ENCODE measurements around the gene DRGX. TPM values are rescaled to one million over a fixed set of nuclear protein-coding genes. Genes with fewer than 3 reads are reported as not detected.
A peak's percentile ranks its signal among the peaks of the same experiment; 100 is the strongest.

The DRGX gene
- total RNA-seq, 1 experiment from 2014 or later = not detected

DNA sequence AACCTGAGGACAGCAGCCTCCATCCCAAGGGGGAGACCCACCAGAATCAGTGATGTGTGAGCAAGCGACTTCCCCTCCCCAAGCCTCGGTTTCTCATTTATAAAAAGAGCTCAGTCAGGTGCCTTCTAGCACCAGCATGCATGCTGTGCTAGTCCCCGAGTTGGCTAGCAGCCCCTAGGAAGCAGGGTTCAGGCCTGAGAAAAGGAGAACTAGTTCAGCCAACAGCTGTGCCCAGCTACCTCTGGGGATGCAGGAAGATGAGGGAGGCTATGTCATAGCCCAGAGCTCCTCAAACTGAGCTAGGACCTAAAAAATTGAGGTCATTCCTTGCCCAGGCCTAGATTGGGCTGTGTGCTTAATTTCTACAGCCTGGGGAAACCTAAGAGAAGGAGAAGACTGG lies 13.7 kb downstream of the DRGX start:
- DNase-seq (ENCODE audit: low read depth) = no peak

DNA sequence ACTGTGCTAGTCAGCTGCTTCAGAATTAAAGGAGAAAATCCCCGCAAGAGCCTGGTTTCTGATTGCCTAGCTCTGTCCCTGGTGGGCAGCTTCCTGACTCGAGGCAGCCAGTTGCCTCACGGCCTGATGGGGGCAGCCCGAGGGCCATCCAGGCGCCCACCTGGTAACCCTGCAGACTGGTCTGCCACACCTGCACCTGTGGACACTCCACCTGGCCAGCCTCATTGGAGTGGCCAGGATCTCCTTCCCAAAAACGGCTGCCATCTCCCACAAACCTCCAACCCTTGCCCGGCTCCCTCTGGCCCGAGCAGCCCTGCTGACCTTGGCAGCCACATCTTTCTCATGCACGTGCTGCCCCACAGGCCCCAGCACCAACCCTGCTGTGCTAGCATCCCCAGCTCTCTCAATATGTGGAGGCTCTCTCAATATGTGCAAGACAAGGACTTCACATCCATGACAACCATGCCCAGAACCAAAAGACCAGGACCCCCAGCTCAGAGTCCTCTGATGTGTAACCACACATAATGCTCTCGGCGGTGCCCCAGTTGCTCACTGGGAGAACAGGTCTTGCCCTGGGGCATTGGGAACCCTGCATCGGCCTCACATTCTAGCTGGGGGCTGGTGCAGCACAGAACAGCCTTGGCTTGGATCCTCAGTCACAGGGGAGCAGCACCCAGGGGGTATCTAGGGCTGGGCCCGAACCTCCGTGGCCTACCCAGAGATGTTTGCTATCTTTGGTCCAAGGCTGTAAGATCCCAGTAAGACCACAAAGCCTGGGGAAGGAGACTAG lies 14.6 kb downstream of the DRGX start:
- DNase-seq (ENCODE audit: low read depth) = no peak

DNA sequence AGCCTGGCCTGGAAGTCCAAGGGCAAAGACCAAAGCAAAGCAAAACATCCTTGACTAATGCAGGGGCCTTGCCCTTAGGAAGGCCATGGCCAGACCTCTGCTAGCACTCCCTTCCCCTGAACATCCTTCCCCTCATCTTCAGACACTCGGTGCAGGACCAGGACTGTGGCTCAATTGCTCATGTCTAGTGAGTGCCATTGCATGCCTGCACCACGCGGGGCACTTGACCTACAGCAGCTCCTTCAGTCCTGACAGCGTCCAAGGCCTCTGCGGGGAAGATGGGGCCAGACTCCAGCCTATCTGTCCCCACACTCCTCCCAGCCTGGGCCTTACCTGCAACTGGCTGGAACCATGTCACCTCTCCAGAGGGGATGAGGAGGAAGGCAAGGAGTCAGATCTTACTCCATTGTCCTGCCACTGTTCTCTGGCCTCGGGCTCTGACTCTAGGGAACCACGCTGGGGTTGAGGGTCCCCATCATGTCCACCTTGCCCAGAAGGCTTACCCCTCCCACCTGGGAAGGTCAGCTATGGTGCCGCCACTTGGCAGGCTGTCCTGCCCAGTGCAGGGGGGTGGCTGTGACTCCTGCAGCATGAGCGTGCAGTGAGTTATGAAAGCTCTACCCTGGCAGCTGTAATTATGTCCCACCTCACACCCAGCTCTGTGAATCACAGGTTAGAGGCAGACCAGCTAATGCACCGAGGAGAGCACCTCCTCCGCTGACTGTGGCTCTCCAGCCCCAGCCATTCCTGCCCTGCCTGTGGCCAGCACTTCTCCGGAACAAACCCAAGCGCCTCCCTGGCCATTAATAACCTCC lies 16.1 kb downstream of the DRGX start:
- peak; percentile 17 for DNase-seq (ENCODE audit: low read depth)

DNA sequence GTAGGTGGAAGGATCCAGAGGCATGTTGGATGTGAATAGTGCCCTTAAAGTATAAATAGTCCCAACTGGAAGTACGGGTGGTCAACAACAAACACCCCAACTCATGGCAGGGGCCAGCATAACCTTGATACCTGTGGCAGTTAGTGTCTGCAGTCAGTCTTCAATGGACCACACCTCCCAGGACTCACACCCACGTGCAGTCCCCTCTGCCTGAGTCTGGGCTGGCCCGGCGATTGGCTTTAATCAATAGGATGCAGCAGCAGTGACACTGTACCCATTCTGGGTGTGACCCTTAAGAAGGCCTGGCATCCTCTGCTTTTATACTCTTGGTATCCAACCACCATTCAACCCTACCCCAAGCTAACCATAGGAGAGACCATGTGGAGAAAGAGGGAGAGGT lies 18.6 kb downstream of the DRGX start:
- DNase-seq (ENCODE audit: low read depth) = no peak

DNA sequence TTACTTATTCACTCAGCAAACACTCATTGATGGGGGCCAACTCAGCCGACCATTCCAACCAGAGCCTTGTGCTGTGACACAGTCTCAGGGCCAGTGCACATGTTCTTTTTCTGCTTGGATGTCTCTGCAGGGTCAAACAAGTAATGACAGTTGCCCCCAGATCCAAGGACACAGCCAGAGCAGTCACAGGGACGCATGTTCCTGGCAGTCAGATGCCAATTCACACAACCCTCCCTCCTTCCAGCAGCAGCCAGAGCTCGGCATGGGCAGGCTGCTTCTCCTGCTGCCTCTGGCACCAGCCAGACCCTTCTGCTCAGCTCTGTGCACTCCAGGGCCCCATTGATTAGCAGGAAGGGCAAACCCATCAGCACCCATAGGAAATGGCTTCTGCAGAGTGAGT lies 20.3 kb downstream of the DRGX start:
- DNase-seq (ENCODE audit: low read depth) = no peak

DNA sequence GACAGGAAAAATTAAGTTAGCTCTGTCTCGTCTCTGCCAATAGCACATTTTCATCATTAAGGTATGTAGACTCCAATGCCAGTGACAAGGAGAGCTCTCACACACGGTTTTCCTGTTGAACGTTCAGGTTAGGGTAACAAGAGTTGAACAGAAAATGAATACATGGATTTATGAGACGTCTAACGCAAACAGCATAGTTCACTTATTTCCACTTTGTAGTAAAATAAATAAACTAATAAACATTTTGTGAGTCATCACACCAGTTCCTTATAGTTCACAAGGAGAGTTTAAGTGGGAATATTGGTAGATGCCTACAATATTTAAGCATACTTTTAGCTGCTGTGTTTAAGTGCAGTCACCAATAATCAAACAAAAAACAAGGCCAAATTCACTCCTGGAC lies 21.1 kb downstream of the DRGX start:
- no peak for DNase-seq (ENCODE audit: low read depth)

DNA sequence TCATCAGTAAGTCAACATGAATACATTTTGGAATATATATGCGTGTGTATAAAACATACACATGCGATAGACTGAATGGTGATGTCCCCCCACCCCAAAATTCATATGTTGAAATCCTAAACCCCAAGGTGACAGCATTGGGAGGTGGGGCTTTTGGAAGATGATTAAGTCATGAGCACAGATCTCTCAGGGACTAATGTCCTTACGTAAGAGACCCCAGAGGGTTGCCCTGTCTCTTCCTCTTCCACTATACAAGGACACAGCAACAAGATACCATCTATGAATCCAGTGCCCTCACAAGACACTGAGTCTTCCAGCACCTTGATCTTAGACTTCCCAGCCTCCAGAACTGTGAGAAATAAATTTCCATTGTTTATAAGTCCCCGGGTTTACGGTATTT lies 22.5 kb downstream of the DRGX start:
- no peak for DNase-seq (ENCODE audit: low read depth)

DNA sequence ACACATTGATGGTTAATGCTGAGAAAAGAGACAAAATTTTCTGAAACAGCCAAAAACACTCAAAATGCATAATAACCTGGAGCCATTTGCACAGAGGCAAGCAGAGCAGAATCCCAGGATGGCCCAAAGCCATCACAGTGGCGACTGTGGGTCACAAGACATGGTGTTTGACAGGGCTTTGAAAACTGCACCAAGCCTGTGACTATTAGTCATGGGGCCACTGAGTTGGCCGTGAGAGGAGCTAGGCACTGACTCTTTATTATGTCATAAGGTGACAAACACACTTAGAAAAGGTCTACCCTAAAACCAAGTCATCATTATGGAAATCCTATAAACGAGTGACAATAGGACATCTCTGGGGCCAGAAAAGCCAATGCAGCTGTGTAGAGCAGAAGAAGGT lies 23.9 kb downstream of the DRGX start:
- DNase-seq (ENCODE audit: low read depth) = no peak

DNA sequence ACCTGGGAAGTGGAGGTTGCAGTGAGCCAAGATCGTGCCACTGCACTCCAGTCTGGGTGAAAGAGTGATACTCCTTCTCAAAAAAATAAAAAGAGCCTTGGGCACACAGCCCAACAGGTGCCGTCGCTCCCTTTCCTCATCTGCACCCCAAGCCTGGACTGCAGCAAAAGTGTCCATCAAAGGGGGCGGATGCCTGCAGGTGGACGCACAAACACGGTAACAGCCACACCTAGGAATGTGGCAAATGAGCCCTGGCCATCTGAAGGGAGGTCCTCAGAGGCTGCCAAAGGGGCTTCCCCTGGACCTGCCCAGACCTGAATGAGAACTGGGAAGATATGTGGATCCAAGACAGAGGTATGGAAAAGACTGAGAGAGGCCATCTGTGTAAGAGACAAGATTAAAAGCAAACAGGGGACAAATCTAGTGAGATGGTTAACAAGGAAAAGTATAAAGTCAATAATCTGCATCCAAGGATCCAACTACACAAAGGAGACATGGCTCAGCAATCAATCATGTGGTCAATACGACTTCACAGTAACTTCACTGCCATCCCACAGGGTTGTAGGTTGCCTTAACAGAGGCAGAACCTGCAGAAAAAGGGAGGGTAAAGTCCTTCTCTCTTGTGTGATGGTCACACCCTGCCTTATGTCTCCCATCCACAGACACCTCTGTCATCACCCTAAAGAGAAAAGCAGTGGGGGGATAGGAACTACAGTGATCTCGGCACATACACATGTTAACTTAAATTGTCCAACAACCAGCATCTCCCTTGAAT lies 25.4 kb downstream of the DRGX start:
- DNase-seq (ENCODE audit: low read depth) = no peak

DNA sequence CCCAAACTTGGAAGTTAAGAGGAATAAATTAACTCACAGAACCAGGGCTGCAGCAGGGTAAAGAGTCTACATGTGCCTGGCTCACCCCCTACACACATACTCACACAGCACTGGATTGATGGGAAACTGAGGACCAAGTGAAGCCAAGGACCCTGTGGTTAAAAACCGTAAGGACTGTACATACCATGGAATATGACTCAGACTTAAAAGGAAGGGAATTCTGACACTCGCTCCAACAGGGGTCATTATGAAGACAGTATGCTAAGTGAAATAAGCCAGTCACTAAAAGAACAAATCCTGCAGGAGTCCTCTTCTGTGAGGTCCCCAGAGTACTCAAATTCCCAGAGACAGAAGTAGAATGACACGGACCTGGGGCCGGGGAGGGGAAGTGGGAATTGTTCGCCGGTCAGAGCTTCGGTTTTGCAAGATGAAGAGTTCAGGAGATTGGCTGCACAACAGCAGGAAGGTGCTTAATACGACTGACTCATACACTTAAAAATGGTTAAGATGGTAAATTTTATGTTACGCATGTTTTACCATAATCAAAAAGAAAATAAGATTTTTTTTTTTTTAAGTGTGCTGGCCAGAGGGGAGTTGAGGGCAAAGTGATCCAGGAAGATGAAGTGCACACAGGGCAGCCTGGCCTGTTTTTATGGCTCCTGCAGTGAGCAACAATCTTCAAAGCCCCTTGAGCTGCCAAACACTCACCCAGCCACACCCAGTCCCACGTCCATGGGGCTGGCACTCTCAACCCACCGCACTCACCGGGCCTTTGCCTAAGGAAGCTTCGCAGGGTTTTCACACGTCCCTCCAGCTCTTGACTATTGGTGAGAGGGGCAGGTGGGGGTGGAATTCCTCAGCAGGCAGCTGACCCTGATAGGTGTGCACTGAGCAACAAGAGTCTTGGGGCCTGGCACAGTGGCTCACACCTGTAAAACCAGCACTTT lies 26.4 kb downstream of the DRGX start:
- DNase-seq (ENCODE audit: low read depth) = peak; percentile 29

DNA sequence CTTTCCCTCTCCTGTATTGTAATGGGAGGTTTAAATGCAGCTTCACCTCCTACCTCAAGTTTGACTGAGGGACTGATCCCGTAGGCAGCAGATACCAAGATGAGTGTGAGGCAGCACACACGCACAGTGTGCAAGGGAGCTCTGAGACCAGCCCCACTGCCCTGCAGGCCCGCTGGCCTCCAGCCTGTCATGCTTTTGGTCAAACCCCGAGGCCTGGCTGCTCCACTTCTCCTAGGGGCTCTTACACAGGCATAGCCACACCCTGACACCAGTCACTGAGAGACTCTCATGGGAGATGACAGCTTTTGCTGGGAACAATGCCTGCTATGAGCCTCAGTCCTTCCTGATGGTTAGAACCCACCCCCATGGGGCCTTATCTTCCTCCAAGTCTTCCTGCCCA lies 27.6 kb downstream of the DRGX start:
- DNase-seq (ENCODE audit: low read depth) = no peak

DNA sequence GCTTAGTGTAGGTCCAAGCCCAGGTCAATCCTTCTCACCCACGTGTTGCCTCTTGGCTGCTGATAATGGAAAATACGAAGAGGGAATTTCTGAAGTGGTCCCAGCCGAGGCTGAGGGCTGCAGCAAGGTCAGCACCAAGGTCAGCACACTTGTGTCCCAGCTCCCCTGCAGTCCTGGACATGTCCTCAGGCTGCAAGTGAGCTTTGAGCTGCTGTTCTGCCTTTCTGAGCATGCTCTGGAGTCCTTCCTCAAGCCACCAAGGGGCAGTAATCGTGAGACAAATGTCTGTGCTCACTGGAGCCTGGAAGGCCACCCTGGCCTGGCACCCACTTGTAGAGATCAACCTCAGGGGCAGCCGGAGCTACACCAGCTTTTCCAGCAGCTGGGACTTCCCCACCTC lies 28.3 kb downstream of the DRGX start:
- no peak for DNase-seq (ENCODE audit: low read depth)

DNA sequence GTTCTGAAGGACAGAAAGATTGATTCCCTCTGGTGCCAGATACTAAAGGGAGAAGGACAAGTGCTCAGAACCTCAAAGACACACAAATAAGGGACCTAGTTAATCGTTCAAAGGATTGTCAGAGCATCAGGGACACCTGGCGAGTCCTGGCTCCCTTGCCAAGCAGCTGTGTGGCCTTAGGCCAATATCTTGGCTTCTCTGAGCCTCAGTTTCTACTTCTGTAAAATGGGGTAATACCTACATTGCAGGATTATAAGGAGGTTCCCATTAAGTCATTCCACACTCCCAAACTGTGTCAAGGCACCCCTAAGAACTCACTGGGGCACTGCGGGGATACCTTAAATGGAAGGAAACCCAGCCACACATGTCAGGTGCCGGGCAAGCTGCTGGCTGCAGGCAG lies 29.4 kb downstream of the DRGX start:
- DNase-seq (ENCODE audit: low read depth) = no peak

DNA sequence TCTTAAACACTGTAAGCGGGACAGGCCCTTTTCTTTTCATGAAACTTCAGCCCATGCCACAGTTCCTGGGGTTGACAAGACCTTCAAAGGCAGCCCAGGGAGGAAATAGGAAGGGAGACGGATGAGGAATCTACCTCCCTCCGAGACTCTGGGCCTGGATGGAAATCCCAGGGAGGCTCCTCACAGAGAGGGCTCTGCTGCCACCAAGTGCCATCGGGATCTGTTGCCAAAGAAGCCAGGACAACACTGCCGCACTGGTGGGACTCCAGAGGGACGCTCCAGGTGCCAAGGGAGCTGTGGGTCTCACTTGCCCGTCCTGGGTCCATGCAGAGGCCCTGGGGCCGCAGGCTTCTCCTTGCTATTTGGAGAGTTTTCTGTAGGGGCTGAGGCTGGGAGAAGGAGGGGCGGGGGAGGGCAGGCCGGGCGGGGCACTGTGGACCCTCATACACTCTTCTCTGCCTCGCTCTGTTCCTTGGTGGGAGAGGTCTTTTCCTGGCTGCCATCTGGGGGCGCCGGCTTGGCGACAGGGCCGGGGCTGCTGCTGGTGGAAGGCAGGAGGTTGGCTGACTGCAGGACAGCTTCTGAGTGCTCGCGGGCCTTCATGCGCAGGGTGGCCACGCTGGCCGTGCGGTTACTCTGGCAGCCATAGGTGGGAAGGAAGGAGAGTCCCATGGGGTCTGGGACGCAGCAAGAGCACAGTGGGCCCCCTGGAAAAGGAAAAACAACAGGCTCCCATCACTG lies 30.0 kb downstream of the DRGX start:
- no peak for DNase-seq (ENCODE audit: low read depth)

DNA sequence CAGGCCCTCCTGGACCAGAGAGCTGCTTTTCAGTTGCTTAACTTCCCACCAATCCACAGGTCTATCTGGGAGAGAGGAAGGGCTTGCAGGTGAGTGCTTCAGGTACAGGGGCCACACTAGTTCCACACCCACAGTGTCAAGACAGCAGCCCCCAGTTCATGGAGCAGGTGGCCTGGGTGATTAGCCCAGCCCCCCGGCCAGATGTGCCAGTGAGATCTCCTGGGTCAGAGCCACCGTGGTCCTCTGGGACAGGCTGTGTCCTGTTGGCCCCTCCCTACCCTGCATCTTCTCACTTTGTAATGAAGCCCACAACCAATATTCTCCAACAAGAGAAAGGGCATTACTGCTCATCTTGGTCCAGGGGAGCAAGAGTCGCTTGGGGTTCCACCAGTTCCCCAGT lies 30.6 kb downstream of the DRGX start:
- no peak for DNase-seq (ENCODE audit: low read depth)

DNA sequence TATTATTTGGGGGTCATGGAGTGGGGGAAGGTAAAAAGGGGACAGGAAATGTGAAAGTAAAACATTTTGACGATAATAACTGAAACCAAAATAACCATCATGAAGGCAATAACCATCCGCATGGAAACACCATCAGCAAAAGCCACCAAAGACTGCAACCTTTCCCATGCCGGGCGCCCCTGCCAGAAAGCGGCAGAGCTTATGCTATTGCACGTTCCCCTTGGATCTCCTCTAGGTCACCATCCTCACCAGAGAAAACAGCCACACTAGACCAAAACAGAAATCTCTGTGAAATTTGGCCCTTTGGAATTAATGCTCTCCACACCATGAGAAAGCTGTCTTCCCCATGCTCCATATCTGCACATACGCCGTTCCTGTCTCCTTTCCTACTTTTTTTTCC lies 31.1 kb downstream of the DRGX start:
- no peak for DNase-seq (ENCODE audit: low read depth)

DNA sequence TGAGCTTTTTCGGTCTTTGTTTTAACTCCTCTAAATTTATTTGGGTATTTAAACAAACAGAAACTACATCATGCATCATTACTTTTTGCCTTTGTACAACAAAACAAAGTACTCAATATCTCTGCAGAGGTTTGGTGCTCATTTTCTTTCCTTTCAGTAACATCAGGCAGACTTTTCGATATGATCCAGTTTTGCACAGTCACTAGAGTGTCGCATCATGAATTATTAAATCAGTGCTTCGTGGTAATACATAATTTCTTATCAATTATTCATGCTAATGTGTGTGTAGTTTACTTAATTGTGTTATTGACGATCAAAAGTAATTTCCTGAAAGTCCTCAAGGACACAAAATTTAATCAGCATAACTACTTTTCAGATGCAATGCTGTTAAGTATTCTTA lies 31.8 kb downstream of the DRGX start:
- no peak for DNase-seq (ENCODE audit: low read depth)

DNA sequence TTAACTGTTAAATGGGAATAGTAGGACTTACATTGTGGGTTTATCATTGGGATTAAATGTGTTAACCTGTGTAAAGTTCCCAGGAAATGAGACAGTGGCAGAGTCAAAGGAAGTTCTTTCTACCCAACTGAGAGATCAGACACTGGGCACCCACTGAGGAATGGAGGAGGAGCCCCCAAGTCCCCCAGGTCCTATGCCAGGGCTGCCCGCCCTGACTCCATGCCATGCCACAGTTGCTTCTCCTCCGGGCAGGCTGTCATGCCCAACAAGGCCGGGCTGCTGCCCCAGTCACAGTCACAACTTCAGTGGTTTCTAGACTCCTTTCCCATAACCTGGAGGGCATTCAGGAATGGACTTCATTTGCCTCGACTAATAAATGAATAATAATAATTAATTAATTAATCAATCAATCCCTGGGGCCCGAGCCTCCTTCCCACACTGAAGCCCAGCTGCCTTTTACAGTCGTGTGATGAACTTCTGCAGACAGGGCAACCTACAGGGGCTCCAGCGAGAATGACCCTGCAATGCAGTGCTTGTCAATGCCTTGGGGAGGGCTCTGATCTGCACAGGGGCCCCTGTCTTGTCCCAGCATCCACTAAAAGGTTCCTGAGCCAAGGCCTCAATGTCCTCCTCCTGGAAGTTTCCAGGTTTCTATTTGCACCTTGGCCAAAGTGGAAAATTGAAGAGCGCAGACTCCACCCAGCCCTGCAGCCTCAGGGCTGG lies 32.4 kb downstream of the DRGX start:
- DNase-seq (ENCODE audit: low read depth) = no peak

DNA sequence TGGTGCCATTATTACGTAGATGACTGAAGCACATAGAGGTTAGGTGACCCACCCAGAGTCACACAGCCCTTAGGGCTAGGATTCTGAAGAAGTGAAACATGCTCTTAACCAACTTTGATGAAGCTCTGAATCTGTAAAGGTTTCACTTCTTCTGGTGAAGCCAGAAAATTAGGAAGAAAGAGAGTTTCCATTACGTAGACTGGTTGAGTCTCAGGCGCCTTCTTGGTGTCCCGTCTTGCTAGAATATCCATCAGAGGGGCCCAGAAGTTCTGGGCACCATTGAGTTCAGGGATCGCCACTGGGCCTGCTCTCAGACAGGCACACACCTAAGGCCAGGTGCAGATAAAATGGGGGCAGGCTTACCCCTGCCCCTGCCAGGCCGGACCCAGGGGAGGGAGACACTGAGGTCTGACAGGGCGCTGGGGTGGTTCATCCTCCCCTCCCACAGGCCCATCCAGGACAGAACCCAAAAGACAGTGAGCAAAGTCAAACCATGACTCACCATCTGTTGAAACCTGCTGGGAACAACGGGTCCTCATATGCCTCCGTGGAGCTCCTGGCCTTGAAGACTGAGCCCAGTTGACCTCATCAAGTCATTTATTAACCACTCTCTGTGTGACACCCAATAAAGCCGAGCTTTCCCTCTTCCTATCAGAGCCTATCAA lies 33.2 kb downstream of the DRGX start:
- no peak for DNase-seq (ENCODE audit: low read depth)
